ENCODE results near the gene AMBN.

AMBN gene, protein sequence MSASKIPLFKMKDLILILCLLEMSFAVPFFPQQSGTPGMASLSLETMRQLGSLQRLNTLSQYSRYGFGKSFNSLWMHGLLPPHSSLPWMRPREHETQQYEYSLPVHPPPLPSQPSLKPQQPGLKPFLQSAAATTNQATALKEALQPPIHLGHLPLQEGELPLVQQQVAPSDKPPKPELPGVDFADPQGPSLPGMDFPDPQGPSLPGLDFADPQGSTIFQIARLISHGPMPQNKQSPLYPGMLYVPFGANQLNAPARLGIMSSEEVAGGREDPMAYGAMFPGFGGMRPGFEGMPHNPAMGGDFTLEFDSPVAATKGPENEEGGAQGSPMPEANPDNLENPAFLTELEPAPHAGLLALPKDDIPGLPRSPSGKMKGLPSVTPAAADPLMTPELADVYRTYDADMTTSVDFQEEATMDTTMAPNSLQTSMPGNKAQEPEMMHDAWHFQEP

DNA sequence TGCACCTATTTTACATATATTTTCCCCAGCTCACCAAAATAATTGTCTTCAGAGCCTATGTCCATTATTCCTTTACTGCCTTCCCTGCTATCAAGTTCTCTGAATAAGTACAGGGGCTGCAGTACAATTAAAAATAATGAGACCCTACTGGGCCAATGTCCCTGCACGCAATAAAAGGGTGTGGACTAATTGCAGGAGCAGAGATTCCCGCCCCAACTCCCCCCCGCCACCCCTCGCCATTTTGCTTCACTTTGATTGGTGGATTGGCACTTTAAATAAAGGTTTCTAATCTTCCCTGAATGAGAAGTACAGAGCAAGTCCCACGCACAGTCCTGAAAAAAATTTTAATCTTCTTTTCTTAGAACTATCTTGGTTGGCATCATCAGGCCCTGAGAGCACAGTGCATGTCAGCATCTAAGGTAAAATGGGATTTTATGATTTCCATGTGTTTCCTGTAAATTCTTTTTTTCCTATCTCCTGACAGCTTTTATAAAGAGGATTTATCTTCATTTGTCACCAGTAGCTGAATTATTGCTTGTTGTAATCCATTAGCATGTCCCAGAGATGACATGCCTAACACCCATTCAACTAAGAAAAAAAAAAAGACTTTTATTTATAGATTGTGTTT is at the start of gene AMBN:
Gene AMBN (plus strand): TSS at position 302 of the 628 bp plus-strand sequence. CDS start 103 bp downstream, at position 405.
- DNase-seq (ENCODE audit: low spot score): no peak

DNA sequence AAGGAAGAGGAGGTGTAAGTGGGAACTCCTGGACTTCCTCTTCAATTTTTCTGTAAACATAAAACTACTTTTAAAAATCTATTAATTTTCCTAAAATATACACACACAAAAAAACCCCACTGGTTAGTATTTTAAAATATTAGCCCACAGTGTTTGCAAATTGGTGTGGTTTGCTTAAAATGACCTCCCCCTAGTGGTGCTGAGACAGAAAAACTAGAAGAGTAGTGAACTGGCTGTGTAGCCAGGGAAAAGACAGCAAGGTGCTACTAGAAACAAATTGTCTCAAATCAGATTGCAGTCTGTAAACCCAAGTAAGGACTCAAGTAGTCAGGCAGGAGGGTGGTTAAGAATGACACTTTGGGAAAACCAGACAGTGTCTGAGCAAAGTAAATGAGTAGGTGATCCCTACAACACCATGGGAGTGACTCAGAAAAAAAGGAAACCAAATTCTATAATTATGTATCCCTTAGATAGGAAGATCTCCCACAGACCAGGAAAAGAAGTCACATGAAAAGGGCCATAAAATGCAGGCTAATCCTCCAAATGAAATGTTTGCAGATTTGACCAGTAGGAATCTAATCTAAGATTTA is 47.7 kb upstream of the AMBN start:
- no peak for DNase-seq (ENCODE audit: low spot score)

DNA sequence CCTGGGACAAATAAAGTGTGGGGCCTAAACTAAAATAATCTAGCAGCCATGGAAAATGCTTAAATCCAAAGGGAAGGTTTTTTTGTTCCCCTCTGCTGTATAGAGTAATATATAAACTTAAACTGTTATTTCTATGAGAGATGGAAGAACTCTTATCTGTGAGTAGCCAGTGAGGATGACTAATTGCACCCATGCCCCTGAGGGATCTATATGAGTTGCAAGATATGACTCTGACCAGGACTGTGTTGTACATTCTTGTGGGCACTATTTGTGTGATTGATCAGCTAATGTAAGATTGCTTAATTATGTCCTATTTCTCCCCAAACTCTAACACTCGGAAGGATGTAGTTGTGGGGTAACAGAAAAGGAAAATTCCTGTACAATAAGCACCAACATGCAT is 35.2 kb upstream of the AMBN start:
- no peak for DNase-seq (ENCODE audit: low spot score)

DNA sequence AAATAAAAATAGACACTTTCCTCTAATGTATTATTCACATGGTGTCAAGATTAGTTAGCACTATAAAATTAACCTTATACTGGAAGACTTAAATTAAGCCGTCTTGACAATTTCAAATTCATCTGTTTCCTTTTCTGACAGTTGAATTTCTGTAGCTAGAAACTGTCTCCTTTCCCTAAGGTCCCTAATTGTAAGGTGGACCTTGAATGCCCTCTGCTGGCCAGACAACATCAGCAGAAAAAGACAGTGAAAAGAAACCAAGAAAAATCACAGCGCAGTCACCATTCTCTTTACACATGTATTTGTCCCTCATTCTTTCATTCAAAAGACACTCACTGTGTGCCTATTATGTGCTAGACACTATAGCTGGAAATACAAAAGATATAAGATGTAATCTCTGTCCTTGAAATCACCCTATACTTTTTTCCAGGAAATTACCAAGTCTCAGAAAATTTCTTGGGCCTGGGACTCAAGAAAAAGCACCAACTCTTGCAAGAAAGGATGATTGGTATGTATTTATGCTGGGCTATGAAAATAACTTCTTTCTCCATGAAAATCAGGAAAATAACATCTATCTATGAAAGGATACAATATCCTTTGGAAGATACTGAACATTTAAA is 32.7 kb upstream of the AMBN start:
- no peak for DNase-seq (ENCODE audit: low spot score)

DNA sequence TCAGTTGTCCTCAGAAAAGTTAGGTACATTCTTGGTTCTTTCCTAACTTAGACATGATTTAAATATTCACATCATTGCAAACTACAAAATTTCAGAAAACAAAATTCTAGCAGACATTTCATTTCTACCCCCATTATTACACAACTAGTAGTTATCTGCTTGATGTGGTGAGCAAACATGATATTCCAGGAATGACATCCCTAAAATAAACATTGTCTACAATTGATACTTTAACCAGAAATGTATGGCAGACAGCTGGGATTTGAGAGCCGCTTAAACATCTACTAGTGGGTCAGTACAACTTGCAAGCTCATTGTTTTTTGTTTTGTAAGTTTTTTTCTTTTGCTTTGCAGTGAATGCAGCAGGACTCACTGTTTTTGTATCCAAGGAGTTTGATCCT is 32.1 kb upstream of the AMBN start:
- no peak for DNase-seq (ENCODE audit: low spot score)

DNA sequence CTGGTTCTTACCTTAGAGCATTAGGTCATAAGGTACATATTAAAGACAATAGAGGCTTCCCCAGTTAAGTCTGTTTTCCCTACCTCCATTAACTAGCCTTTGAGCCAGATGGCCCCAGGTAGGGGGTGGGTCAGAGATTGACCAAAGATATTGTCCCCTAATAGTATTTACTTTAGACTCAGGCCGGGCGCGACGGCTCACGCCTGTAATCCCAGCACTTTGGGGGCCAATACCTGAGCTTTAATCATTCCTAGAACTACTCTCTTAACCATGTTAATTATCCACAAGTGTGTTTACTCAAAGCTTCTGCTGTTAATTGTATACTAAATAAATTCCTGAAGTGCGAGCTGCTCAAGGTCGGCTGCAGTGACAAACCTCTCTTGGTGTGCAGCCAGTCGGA is 28.0 kb upstream of the AMBN start:
- DNase-seq (ENCODE audit: low spot score): no peak

DNA sequence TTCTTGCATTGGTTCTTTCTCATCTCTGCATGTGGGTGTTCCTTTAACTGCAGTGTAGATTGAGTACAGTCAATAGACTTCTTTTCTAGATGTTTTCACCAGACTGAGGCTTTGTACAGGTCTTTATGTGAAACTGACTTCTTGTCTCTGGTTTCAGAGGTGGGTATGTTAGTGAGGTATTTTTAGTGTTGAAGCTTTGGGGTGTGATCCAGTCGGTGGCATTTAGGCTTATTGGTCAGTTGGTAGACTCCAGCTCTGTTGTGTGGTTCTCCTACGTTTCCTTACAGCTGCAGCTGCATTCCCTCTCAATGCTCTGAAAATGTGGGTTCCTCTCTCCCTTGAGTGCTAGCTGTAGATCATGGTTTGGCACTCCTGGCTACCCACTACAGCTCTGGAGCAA is 21.3 kb upstream of the AMBN start:
- no peak for DNase-seq (ENCODE audit: low spot score)

DNA sequence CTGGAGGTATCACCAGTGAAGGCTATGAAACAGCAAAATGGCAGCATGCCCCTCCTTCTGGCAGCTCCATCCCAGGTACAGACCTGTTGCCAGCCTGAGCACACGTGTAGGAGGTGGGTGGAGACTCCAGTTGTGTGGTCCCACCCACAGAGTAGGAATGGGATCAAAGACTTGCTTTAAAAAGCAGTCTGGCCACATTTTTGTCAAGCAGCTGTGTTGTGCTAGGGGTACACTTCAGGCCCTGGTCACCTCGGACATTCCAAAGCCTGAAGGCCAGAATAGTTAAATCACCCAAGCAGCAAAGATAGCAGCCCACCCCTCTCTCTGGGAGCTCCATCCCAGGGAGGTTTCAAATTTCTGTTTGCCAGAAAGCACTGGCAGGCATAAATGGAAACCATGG is 20.3 kb upstream of the AMBN start:
- DNase-seq (ENCODE audit: low spot score): no peak

DNA sequence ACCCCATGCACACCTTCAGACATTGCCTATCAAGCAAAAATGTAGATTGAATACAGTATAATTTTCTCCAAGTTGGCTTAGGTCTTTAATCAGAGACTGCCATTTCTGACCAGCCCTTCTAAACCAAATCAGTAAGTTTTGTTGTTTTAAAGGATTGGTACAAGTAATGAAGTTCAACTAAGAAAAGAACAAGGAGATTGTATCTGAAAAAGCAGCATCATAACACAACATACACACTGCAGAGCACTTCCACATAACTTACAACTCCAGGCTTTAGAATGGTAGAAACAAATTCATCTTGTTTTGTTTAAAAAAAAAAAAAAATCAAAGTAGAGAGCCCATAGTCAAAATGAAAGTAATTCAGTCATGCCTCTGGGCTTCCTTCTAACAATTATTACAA is 16.1 kb upstream of the AMBN start:
- DNase-seq (ENCODE audit: low spot score): no peak

DNA sequence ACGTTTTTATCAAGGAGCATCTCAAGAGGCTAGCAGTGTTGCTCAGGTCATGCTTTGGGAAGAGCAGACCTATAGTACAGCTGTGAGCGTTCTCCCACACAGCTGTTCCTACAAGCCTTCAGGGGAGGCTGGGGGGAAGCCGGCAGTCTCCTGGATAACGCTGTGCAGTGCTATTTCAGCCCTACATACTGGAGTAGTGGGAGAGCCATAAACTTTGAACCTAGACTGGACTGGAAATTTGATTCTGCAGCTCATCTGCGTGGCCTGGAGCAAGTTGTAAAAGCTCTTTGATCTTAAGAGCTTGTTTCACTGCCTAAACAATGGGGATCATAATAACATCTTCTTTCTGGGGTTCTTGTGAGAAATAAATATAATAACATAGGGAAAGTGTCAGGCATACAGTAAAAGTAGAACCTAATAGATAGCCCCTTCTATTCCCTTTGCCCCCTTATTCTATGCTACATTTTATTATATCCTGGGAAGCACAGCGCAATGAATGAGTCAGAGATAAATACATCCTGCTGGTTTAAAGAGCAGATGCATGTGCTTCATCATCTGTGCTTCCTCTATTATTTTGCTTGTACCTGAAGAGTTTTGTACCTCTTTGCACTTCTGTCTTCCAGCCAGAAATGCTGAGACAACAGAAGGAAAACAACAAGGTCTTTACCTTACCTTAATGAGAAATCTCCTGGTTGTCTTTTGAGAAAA is 14.7 kb upstream of the AMBN start:
- DNase-seq (ENCODE audit: low spot score): no peak

DNA sequence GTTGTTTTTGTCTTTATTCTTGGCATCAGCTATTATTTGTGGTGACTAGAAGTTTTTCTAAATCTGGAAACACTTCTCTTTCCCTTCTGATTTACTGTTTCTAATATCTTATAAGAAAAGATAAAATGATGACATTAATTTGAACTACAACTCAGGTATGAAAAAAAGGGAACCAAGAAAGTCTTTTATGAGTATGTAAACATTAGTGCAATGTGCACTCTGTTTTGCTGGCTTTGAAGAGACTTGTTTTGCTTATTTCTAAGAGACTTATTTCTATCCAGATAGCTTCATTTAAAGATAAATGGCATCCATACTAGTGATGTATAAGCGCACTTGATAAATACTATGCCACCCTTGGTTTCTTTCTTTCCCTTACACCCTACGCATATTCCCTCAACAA is 10.1 kb upstream of the AMBN start:
- DNase-seq (ENCODE audit: low spot score): no peak

DNA sequence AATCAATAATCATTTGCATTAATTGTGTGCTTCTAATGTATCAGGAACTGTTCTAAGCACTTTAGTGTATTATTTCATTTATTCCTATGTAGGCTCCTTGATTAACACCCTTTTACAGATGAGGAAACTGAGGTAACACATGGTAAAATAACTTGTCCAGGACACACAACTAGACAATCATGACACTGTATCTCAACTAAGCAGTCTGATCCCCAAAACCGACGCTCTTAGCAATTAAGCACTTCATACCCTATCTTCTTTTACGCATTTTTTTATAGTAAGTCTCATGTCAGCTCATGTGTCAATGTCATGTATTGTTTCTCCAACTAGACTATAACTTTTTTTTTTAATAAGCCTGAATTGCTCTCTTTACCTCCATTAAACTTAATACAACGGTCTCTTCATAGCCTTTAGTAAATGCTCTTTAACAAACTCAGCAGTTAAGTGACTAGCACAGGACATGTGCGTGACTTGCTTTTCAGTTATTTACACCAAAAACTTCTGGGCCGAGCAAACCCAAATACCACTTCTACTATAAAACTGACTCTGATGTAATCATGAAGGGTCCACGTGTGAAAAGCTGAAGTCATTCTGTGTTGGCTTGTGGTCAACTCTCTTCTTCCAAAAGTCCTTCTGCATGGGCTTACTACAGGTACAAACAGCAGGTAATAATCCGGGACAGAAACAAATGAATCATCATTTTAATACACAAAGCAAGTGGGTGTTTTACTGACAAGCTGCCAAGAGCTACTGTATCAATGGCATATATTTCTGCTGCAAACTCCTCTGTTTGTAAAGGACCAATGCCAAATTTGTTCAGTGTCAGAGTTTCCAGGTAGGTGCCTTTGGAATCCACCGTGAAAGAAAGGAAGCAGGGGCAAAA is 7.9 kb upstream of the AMBN start:
- DNase-seq (ENCODE audit: low spot score): no peak

DNA sequence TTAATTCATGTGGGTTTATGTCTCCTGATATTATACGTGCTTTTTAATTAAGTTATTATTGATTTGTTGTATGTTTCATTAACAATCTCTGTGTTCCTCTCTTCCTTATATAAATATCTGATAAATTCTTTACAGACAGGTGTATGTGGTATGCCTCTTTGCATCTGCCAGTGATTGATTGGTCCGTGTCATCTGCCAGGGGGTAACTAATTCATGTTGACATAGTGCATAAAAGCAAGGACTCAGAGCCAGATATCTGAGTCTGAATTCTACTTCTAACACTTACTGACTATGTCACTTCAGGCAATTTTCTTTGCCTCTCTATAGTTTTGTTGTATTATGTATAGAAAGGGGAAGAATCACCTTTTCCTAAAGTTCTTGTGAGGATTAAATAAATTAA is 5.2 kb upstream of the AMBN start:
- DNase-seq (ENCODE audit: low spot score): no peak

DNA sequence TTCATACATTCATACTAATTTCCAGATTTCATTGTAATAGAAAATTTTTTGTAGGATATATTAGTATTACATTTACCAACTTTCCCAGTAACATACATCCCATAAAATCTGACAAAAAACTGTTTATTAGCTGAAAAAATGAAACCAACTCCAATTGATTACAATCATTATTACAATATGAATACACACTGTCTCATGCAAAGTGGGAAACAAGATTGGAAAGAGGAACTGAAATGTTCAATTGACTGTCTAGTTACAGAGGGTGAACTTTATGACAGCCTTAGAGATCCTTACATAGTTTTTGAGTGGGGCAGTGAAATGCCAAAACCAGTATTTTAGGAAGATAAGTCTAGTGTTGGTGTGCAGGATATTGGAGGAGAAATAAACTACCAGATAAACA is 2.3 kb upstream of the AMBN start:
- DNase-seq (ENCODE audit: low spot score): no peak

DNA sequence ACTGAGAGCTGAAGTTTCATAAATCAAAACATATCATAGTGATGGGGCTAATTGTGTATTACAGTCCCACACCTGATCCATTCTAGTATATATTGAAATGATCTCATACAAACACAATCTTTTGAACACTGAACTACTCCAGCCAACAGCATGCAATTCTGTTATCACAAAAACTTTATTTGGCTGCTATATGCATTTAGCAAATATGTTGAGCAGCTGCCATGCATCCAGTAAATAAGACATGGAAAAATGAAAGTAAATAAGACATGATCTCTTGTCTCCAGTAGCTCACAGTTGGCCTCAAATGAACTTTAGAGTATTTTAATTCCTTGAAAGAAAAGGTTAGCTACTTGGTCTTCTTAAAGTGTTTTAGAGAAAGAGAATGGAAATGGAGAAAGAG is 2.1 kb downstream of the AMBN start:
- DNase-seq (ENCODE audit: low spot score): no peak

DNA sequence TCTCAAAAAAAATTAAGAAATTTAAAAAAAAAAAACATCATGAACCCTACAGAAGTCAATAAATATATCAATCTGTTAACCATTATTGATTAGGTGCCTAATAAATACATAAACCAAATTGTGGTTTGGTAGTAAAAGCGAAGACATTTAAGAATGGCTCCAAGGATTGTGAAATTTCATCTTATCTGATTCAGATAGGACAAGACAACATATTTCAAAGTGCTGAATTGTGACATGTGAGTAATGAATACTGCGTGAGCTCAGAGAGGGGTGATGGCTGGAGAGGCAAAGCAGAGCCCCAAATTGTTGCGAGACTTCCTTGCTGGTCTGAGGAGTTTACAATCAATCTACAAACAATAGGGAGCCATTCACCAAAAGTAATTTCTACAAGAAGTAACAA is 8.2 kb downstream of the AMBN start:
- no peak for DNase-seq (ENCODE audit: low spot score)

DNA sequence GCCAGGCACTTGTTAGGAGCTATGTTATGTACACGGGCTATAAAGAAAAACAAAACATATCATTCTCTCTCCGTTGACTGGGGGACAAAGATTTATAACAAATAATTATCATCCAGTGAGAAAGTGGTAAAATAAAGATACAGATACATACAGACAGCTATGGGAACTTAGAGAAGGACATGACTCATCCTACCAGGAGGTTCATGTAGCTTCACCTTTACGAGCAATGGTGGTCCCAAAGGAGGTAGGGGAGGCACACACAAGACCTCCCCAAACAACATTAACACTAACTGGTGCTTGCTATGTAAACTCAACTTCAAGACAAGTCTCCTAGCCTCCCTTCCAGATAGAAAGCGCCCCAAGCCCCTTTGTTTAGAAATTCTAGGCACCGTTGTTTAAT is 8.9 kb downstream of the AMBN start:
- DNase-seq (ENCODE audit: low spot score): no peak

DNA sequence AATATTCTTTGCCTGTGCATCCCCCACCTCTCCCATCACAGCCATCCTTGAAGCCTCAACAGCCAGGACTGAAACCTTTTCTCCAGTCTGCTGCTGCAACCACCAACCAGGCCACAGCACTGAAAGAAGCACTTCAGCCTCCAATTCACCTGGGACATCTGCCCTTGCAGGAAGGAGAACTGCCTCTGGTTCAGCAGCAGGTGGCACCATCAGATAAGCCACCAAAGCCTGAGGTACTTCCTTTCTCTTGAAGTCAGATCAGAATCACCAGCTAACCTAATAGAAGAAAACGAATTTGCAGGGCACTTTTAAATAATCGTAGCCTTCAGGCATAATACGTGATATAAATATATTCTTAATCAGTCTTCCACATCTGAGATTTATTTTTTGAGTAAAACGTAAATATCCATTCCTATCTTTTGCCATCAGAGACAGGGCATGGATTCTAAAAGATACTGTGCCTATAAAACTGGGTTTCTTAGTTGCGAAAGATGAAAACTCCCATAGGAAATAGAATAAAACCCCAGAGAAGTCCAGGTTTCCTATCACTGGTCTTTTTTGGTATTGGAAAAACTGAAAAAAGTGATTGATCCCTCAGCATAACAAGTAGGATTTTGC is 9.5 kb downstream of the AMBN start:
- no peak for DNase-seq (ENCODE audit: low spot score)

DNA sequence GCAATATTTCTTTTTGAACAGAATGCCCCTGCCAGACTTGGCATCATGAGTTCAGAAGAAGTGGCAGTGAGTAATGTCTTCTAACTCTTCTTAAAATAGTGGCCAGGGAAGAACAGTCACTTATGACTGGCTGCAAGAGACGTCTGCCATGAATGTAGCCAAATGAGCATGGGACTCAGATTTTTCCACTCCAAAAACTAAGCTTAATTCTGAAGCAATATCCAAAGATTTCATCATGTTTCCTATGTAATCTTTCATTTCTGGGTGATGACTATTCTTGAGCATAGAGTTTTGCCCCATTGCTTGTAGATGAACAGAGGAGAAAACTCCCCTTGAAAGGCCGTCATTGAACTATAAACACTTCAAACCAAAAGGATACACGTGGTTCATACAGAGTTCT is 11.8 kb downstream of the AMBN start:
- DNase-seq (ENCODE audit: low spot score): no peak

DNA sequence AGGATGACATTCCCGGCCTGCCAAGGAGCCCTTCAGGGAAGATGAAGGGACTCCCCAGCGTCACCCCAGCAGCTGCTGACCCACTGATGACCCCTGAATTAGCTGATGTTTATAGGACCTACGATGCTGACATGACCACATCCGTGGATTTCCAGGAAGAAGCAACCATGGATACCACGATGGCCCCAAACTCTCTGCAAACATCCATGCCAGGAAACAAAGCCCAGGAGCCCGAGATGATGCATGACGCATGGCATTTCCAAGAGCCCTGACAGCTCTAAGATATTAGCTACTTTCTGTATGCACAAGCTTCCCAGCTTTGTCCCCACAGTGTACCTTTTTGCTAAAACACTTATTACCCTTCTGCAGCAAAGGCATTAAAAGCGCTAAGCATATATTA is 14.4 kb downstream of the AMBN start:
- DNase-seq (ENCODE audit: low spot score): no peak

DNA sequence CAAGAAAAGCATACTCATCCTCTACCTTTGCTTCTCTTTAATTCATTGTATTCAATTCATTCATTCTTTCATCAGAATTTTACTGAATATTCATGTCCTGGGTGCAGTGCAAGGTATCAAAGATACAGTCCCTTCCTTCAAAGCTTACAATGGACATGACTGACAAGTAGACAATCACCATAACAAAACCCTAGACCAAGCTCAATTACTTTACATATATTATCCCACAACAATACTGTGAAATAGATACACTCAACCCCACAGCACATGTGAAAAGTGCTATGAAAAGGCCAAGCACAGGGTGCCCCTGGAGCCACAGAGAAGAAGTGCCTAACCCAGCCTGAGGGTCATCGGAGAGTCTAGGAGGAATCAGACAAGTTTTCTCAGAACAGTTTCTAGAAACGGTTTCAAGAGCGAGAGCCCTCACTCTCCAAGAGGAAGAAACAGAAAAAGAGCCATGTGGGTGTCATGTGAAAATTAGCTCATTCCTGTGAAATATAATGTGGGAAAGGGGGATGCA is 15.3 kb downstream of the AMBN start:
- DNase-seq (ENCODE audit: low spot score): no peak

Data from HuH-7.5 (cell line).